Activated T-cell treated with anti-CD3 and anti-CD28 coated beads for 4 hours (primary cell): ENCODE data around the gene ITGA11.

Source experiments
- DNase-seq: peaks from one replicate; pipeline ENCODE4 v3.0.0-alpha.2; 2020

The ITGA11 gene, protein sequence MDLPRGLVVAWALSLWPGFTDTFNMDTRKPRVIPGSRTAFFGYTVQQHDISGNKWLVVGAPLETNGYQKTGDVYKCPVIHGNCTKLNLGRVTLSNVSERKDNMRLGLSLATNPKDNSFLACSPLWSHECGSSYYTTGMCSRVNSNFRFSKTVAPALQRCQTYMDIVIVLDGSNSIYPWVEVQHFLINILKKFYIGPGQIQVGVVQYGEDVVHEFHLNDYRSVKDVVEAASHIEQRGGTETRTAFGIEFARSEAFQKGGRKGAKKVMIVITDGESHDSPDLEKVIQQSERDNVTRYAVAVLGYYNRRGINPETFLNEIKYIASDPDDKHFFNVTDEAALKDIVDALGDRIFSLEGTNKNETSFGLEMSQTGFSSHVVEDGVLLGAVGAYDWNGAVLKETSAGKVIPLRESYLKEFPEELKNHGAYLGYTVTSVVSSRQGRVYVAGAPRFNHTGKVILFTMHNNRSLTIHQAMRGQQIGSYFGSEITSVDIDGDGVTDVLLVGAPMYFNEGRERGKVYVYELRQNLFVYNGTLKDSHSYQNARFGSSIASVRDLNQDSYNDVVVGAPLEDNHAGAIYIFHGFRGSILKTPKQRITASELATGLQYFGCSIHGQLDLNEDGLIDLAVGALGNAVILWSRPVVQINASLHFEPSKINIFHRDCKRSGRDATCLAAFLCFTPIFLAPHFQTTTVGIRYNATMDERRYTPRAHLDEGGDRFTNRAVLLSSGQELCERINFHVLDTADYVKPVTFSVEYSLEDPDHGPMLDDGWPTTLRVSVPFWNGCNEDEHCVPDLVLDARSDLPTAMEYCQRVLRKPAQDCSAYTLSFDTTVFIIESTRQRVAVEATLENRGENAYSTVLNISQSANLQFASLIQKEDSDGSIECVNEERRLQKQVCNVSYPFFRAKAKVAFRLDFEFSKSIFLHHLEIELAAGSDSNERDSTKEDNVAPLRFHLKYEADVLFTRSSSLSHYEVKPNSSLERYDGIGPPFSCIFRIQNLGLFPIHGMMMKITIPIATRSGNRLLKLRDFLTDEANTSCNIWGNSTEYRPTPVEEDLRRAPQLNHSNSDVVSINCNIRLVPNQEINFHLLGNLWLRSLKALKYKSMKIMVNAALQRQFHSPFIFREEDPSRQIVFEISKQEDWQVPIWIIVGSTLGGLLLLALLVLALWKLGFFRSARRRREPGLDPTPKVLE

DNA sequence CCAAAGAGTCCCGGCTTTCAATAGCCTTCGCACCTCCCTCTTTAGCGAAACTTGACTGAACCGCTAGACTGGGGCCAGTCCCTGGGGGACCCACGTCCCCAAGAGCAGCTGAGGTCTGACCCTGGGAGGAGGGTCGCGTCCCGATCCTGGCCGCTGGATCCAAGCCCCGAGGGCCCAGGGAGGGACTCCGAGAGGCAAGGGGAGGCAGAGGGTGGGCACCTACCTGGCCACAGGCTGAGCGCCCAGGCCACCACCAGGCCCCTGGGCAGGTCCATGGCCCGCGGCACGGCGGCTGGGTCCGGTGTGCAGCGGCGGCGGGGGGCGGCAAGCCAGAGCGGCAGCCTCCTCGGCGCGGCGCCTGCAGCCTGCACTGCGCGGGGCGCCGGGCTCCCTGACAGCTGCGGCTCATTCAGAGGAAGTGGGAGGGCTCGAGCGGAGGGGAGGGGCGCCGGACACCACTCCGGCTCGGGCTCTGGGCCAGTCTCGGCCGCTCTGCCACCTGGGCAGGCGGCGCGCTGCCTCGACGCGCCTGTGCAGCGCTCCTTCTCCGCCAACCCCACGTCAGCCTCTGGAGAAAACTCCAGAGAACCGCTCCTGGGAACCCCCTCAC lies at the start of gene ITGA11:
ITGA11 (minus strand) TSS at position 372 of the 610 bp plus-strand sequence; CDS start at position 275, 97 bp downstream.
- DNase-seq, result no peak

DNA sequence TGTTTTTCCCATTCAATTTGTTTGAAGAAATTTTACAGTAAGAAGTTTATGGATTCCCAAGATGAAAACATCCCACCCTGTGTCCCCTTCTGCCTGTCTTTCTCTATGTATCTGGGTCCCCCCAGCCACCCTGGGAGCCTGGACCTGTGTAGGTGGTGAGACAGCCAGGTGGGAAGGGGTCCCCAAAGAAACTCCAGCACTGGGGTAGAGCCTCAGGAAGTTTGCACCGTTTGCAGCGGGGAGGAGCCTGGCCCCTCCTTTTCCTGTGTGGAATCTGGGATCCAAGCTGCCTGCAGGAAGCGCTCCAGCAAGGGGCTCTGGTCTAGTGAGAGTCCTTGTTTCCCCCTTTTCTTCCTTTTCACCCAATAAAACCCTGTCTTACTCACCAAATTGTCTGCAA lies 49.4 kb upstream of the ITGA11 start:
- DNase-seq, result no peak

DNA sequence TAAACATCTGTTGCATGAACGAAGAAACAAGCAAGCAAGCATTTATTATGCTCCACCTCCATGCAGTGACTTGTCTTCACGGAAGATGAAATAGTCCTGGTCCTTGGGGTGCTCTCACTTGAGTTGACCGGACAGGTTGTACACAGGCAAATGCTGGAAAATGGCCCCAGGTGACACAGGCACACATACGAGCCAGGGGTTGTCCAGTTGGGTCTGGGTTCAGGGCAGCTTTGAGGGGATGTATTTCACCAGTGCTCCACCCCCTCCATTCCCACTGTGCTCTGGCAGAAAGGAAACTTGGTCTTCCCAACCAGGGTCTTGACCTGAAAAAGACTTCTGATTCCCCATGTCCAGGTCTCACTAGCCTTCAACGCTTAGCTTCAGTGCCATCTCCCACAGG lies 48.3 kb upstream of the ITGA11 start:
- no peak for DNase-seq

DNA sequence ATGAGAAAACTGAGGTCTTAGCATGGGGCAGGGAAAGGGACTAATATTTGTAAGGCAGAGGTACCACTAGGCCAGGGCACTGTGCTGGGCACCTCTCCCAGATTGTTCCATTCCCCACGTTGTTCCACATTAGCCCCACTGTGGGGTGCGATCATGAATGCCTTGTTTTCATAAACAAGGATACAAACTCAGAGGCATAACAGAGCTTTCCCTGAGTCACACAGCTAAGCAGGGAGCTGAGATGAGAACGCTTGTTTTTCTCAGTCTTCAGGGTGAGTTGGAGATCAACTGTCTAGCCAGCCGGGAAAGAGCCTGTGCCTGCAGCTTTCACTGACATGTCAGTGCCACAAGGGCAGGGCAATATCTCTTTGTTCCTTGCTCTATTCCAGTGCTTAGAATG lies 47.9 kb upstream of the ITGA11 start:
- no peak for DNase-seq

DNA sequence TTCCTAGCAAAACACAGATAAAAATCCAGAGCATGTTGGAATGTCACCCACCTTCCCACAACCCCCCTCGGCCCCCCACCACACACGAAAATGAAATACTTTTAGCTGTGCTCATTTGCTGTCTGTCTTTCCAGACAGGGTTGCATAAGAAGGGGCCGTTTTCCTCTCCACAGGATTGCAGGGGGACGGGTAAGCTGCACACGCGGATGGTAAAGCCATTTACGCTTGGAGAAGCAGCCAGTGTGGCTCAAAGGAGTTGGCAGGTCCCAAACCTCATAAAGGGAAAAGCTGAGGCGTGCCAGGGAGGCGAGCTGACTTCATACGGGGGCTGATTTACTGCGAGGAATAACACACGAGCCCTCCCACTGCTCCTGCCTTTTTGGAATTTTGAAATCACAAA lies 47.4 kb upstream of the ITGA11 start:
- DNase-seq, result no peak

DNA sequence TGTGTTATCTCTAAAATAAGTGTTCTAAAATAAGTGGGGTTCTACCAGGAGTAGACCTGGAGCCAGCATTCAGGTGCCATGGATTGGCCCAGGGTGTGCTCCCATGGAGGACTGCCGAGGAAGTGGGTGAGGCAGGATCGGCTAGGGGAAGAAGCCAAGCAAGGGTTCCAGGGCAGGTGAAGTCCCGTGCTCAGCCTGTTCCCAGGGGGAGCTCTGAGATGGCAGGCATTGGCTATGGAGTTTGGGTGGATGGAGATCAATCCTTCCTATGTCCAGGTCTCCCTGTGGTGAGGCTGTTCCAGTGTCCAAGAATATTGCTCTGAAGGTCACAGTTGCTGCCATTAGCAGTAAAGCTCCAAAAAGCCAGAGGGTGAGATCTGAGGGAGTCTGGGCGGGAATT lies 46.9 kb upstream of the ITGA11 start:
- DNase-seq, result no peak

DNA sequence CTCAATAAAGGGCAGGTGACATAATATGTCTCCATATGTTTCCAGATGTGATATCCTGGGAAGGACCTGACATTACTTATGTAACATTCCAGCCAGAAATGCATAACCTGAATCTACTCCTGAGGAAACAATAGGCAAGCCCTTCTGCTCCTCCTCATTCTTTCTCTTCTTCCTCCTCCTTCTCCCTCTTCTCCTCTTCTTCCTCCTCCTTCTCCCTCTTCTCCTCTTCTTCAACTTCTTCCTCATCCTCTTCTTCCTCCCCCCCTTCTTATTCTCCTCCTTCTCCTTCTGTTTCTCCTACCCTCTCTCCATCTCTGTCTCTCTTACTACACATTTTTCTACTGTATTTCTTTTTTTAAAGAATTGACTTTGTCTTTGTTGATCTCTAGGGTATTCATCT lies 43.5 kb upstream of the ITGA11 start:
- DNase-seq, result no peak

DNA sequence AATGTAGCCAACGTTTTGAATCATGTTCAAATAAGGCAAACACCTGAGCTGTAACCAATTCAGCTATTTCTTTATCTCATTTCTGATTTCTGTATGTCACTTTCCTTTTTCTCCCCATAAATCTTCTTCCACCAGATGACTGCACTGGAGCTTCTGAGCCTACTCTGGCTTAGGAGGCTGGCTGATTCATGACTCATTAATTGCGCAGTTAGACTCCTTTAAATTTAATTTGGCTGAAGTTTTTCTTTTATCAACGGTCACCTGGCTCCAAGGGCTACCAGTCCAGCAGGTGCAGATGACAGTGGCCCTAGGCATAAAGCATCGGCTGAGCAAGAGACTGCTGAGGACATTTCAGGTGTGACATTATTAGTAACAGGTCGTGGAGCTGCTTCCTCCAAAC lies 39.6 kb upstream of the ITGA11 start:
- no peak for DNase-seq

DNA sequence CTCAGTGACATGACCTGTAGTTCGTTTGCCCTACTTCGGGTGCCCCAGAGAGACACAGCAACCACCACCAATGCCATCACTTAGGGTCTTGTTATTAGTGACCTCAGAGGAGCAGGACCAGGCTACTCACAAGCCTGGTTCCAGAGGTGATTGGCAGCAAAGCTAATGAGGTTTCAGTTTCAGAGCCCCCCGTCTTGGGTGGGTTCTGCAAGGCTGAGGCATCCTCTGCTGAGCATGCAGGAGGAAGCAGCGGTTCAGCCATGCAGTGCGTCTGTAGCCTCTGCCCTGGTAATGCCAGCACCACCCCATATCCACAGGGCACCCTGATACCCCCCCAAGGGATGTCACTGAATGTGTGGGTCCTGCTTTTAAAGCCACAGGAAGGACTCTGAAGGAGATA lies 39.0 kb upstream of the ITGA11 start:
- no peak for DNase-seq

DNA sequence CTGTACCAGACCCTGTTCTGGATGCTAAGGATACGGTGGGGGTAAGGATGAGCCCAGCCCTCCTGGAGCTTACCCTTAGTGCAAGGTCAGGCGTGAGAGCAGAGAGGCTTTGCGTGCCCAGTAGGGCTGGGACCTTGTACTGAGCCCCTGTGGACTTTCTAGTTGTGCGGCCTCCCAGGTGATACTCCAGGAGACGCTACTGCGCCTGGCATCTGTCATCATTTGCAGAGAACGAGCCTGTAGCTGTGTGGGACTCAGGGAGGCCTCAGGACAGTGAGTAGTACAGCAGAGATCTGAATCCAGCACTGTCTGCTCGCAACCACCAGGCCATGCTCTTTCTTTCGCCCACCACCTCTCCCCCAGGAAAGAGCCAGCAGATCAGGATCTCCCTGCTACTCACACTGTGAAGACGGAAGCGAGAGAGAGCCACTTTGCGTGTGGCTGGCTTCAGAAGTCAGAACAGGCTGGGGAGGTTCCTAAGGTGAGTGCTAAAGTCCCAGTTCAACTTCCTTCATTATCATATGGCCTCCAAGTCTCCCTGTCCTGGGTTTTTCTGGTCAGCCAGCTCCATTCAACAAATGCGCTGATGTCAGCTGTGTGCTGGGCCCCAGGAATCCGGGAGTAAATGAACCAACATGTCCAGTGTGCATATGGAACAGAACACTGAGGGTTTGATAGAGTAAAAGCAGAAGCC lies 38.2 kb upstream of the ITGA11 start:
- no peak for DNase-seq

DNA sequence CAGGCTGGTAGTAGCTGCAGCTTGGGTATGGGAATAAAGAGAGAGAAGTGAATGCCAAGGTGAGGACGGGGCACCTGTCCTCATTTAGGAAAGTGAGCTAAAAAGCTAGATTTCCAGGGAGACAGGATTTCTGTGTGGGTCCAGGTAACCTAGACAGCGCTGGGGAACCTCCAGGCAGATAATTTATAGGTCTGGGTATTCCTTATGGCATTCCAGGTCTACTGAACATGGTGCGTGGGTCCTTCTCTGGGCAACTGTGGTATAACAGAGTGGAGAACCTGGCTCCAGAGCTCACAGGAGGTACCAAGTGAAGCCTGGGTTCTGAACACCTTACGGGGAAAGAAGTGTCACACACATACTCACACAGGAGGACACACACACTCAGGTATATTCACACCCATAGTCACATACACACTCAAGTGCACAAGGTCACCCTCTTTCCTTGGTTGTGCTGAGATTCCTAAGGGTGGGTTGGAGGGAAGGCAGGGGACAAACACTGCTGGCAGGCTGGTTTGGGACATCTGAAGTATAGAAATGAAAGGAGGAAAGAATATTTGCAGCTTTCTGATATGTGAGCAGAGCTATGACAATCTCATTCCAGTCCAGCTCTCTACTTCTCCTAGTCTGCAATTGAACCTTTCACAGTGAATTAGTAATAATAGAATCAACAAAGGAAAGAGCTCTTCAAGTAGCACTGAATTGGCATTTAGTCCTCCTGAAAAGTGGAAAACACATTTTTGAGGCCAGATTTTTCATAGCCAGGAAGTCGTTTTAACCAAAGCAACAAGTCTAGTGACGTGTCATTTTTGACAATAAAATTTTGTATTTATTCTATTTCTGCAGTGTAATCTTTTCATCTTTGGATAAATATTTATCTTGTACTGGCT lies 37.4 kb upstream of the ITGA11 start:
- DNase-seq, result no peak

DNA sequence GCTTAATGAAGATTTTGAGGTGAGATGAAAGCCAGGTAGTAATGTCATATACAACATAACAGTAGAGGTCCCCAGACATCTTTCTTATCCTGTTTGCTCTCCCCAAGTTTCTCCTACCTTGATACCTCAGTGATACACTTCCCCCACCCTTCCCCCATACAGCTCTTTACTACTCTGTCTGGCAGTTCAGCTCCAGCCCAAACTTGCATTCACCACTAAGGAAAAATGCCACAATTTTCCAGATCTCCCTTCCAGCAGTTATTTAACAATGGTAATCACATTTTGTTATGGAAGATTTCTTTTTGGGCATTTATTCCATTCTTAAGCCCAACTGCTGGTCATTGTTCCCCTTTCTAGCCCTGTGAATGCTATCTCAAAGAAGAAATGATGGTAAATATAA lies 34.9 kb upstream of the ITGA11 start:
- no peak for DNase-seq

DNA sequence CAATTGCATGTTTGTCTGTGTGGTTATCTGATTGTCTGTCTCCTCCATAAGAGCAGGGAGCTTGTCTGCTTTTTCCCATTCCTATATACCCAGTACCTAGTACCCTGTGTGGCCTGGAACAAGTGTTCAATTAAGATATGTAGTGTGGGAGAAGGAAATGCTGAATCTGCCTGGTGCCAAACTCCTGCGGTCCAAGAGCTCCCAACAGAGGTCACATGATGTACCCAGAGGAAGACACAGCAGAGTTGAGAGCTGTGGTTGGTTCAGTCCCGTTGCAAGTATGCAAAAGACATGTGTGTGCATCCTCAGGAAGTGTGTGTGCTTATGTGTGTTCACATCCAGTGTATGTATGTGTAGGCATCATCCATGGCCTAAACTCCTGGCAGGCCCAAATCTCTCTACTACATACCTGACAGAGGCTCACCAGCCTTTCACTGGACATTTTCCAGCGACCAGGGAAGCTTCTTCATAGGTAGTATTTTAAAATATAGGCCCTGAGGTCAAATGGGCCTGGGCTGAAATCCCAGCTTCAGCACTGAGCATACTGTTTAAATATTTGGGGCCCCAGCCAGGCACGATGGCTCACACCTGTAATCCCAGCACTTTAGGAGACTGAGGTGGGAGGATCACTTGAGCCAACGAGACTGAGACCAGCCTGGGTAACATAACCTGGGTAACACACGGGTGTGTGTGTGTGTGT lies 34.0 kb upstream of the ITGA11 start:
- no peak for DNase-seq

DNA sequence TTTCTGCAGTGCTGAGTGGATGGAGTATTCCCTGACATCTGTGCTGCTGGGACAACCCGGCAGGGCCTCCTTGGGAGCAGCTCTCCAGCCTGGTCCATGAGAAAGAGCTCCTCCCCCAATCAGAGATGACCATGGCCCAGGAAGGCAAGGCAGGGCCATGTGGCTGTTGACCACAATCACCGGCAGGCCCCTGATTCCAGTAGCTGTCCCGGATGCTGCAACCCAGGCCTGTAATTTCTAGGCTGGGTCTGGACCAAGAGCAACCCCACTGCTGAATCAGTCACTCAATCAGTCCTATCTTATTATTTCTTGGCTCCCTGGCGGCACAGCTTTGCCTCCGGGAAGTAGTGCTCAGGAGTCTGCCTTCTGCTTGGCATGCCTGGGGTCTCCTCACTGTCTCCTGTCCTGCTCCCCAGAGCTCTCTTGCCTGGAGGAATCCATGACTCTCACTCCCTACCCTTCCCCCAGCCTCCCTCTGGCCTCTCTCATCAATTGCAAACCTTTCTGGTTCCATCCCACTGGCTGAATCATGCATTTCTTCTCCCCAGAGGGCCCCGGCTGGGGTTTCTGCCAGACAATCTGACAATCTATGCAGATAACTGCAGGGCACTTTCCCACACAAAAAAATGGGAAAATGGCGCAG lies 32.6 kb upstream of the ITGA11 start:
- no peak for DNase-seq

DNA sequence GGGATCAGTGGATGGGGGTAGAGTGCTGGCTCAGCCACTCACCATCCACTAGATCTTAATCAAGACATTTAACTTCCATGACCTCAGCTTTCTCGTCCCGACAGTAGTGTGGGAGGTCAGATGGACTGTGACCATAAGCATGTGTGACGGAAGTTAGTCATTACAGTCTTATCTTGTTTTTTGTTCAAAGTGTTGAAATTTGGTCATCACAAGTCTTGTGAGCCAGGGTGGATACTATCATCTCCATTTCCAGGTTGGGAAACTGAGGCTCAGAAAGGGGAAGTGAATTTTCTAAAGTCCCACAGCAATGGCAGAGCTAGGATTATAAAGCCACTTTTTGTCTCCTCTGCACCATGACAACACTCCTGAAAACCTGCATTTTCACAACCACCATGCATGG lies 32.0 kb upstream of the ITGA11 start:
- no peak for DNase-seq

DNA sequence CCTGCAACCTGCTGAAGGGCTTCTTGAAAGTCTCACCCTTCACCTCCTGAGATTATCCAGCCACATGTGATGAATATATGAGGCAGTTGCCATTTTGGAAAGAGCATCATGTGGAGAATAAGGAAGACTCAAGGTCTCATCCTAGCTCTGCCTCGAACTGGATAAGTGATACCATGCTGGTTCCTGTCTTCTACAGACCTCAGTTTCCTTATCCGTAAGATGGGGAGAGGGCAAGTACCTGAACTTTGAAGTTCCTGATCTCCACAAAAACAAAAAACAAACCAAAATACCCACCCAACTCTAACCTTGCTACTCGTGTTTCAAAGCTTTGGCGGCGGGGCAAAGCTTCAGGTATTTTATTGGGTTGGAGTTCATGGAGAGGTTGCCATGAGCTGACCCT lies 31.5 kb upstream of the ITGA11 start:
- no peak for DNase-seq

DNA sequence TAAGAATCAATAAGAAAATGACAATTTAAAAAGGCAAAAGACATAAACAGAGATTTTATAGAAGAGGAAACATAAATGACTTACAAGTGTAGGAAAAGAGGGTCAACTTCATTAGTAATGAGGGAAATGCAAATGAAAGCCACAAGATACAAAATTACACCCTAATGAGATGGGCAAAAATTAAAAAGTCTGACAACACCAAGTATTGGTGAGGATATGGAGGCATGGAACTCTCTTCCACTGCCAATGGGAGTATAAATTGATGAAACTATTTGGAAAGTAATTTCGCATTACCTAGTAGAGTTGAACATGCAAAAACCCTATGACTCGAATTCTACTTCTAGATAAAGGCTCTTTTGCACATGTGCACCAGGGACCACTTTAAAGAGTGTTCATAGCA lies 28.2 kb upstream of the ITGA11 start:
- no peak for DNase-seq

DNA sequence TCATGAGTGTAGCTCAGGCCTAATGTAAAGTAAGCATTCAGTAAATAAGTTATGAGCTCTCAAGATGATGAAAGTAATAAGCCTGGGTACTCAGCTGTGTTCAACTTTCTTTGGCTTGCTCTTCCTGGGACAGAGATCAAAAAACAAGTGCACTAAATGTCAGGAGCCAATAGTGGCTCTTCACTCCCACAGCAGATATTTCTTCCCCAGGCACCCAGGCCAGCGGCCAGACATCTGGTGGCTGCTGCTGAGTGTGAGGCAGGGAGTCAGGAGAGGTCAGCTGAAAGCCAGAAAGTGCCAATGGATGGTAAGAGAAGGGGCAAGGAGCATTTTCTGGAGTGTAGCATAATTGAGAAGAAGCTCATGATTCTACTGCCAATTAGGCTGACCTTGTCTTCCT lies 18.2 kb upstream of the ITGA11 start:
- no peak for DNase-seq

DNA sequence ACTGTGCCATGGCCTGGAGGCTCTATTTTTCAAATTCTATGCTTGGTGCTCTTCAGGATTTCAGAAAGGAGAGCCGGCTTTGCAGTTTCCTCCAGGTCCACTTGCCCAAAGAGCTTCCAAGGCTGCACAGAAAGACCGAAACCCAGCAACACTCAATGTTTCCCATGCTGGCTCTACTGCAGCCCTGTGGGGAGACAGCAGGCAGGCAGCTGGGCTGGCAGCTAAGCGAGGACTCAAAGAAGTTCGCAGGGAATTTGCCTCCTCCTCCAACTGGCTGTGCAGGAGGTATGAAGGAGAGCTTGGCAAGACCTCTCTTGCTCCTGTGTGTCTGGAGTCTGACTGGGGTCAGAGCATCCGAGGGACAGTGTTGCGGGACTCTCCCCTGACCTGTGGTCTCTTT lies 17.4 kb upstream of the ITGA11 start:
- DNase-seq, result no peak
